Upper lobe of left lung (tissue), 4 donors: ENCODE results near the gene TAF1B.

ENCODE experiments used
- CTCF ChIP-seq, 6 experiments: fragments of 450-650 bp in 4 of 6; fragments of 200-600 bp in 2 of 6; sonication (generic) in 2 of 6; IDR thresholded peaks; one replicate each; pipeline ENCODE4 v1.5.1; 2016 to 2019; ENCODE audit warnings: antibody characterized with exemption in 6 of 6
- EP300 ChIP-seq, 4 donors: sonication (generic); formaldehyde crosslinking; IDR thresholded peaks; one replicate each; pipeline ENCODE4 v1.5.1; 2017; ENCODE audit warnings: antibody characterized with exemption in 4 of 4, control low read depth in 2 of 4
- POLR2A ChIP-seq, 4 donors: fragments of 450-650 bp; IDR thresholded peaks; one replicate each; pipeline ENCODE4 v1.5.1; 2016 to 2017; ENCODE audit warnings: antibody characterized with exemption in 4 of 4, mild to moderate bottlenecking in 2 of 4

- TF ChIP-seq POLR2A (IDR thresholded peaks at IDR 0.05) (no peak), CTCF (IDR thresholded peaks at IDR 0.05) (no peak), EP300 (IDR thresholded peaks at IDR 0.05) (no peak)
Observed at GRCh38 chr2:9877726-9878125, 34.5 kb downstream of the TAF1B start.
